ENCODE measurements around the gene ZNF74.

DNA sequence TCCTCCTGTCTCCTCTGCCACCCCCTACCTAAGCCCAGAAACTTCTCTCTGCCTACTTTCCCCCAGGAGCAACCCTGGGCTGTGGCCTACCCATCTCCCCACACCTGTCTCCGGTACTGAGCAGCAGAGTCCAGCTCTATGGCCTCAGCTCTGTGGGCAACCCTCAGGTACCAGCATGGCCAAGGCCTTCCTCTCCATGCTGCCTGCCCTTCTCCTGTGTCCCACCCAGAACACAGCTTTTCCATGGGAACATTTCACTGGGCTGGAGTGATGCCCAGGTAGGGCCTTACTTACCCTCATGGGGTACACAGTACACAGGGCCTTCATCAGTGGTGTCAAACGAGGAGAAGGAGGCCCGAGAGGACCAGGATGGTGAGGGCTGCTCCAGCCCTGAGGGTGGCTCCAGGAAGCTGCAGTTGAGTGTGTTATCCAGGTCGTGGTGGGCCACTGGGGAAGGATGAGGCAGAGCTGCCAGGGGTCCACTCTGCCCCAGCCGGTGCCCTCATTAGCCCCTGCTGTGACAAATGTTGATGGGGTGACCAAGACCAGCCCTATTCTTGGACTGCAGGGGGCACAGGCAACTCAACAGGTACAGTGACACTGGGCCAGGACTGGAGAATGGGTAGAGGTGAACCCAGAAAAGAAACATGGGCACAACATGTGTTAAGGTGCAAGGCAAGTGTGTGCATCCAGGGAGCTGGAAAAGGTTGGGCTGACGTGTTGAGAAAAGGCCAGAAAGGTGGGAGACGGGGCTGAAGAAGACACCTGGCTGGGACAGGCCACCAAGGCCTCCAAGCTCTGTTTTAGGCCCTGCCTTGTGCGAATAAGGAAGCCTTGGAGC lies 33.4 kb downstream of the ZNF74 start:
- TF ChIP-seq, protein P1, sequence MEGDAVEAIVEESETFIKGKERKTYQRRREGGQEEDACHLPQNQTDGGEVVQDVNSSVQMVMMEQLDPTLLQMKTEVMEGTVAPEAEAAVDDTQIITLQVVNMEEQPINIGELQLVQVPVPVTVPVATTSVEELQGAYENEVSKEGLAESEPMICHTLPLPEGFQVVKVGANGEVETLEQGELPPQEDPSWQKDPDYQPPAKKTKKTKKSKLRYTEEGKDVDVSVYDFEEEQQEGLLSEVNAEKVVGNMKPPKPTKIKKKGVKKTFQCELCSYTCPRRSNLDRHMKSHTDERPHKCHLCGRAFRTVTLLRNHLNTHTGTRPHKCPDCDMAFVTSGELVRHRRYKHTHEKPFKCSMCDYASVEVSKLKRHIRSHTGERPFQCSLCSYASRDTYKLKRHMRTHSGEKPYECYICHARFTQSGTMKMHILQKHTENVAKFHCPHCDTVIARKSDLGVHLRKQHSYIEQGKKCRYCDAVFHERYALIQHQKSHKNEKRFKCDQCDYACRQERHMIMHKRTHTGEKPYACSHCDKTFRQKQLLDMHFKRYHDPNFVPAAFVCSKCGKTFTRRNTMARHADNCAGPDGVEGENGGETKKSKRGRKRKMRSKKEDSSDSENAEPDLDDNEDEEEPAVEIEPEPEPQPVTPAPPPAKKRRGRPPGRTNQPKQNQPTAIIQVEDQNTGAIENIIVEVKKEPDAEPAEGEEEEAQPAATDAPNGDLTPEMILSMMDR (IDR thresholded peaks at IDR 0.05), result no peak
- TF ChIP-seq EZH2 (IDR thresholded peaks at IDR 0.05; ENCODE audit: borderline replicate concordance, insufficient read depth, low read depth, low read length, poor library complexity, severe bottlenecking), result no peak

Measured in B cell (primary cell).